Measurements from ENCODE around the gene GZF1. TPM values are rescaled to one million over a fixed set of nuclear protein-coding genes. Genes with fewer than 3 reads are reported as not detected.

The GZF1 gene
- total RNA-seq, 1 donor from 2014 or later = 16.3 TPM

DNA sequence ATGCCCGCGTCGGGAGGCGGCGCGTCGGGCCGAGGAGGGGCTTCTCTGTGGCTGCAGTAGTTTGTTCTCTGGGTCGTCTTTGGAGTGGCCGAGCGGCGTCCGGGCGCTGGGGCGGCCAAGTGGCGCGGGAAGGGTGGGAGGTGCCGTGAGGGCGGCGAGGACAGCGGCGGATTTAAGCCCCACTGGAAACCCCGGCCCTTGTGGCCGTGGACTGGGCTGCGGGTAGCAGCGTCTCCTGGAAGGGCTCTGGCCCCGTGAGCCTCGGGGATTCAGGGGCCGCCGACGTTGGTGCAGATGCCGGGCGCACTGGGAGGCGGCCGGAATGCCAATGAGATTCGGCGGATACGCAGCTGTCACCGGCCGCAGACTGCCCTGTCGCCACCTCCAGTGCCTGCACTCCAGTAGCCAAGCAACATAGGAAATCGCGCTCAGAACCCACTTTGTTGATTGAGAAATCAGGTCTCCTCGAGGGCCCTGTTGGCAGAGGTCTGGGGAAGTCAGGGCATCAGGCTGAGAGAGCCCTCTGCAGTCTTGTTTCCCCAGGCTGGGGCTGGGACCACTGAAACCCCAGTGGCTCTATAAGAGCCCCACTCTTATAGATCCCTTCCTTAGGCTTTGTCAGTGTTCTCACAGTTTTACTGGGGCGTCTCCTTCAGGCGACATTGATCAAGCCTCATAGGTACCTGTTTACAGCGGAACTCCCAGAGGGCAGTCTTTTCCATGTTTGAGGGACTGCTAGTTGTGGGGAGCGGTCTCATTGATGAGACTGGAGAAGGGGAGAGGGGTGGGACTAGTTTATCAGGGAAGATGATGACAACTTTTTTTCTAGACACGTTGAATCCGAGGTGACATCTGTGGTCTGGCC, 642 bp downstream of the GZF1 start:
- Histone ChIP-seq H3K9me3 (ENCODE audit: insufficient read depth, low read depth, low read length) (no peaks in the 10 kb centered on the region), H3K4me2 (ENCODE audit: low read length) (peak overlapping the region; percentile 97), H4K20me1 (ENCODE audit: insufficient read depth, low read length) (peaks cover 51% of the 10 kb centered on the region), H3K4me1 (ENCODE audit: insufficient read depth, low read length) (peaks cover 31% of the 10 kb centered on the region), H3K4me3 (ENCODE audit: insufficient read depth, low read depth, low read length) (peak overlapping the region; percentile 75), H3K9ac (ENCODE audit: low read length) (peak overlapping the region; percentile 91), H3K27me3 (ENCODE audit: insufficient read depth, low read length) (no peaks in the 10 kb centered on the region), H2AFZ (ENCODE audit: low read depth, low read length) (no peak overlapping the region), H3K36me3 (ENCODE audit: insufficient read depth, low read length) (peaks cover 9% of the 10 kb centered on the region), H3K79me2 (ENCODE audit: insufficient read depth, low read length) (peaks cover 54% of the 10 kb centered on the region), H3K27ac (ENCODE audit: low read depth, low read length) (peak overlapping the region; percentile 80)
- DNase-seq (ENCODE audit: low read depth) (peak; percentile 17), FAIRE-seq (no peak)
- H3K4me1 Mint-ChIP-seq (ENCODE audit: low read depth, unreplicated experiment) = peaks cover 30% of the 10 kb centered on the region
- no peaks in the 10 kb centered on the region for H3K9me3 Mint-ChIP-seq (ENCODE audit: unreplicated experiment)
- peak overlapping the region; percentile 87 for H3K27ac Mint-ChIP-seq (ENCODE audit: unreplicated experiment)
- H3K27me3 Mint-ChIP-seq (ENCODE audit: low read depth, unreplicated experiment) = no peaks in the 10 kb centered on the region
- peak overlapping the region; percentile 95 for H3K4me3 Mint-ChIP-seq (ENCODE audit: unreplicated experiment)
- H3K36me3 Mint-ChIP-seq (ENCODE audit: low read depth, unreplicated experiment) = peaks cover 6% of the 10 kb centered on the region
- TF ChIP-seq, protein P1, sequence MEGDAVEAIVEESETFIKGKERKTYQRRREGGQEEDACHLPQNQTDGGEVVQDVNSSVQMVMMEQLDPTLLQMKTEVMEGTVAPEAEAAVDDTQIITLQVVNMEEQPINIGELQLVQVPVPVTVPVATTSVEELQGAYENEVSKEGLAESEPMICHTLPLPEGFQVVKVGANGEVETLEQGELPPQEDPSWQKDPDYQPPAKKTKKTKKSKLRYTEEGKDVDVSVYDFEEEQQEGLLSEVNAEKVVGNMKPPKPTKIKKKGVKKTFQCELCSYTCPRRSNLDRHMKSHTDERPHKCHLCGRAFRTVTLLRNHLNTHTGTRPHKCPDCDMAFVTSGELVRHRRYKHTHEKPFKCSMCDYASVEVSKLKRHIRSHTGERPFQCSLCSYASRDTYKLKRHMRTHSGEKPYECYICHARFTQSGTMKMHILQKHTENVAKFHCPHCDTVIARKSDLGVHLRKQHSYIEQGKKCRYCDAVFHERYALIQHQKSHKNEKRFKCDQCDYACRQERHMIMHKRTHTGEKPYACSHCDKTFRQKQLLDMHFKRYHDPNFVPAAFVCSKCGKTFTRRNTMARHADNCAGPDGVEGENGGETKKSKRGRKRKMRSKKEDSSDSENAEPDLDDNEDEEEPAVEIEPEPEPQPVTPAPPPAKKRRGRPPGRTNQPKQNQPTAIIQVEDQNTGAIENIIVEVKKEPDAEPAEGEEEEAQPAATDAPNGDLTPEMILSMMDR (IDR thresholded peaks at IDR 0.05; ENCODE audit: insufficient read depth, low read depth, low read length) = no peak
- TF ChIP-seq EZH2 (IDR thresholded peaks at IDR 0.05; ENCODE audit: insufficient read depth, low read length) = no peak

DNA sequence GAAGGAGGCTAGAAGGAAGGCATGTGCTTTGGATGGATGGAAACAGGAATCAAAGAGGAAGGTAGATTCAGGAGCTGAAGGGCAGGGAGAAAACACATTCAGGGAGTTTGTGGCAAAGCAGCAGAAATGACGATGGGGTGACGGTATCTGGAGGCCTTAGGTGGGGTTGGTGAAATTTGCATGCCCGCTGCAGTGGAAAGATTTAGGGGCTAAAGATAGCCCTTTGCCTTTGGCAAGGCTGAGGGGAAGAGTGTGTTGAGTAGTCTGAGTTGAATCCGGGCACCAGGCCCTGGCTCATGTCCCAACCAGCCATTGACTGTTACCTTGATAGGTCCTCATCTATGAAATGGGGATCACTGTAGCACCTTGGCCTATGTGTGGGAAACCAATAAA, 1.3 kb downstream of the GZF1 start:
- H2AFZ ChIP-seq (ENCODE audit: low read depth, low read length) = no peak overlapping the region
- Mint-ChIP-seq H3K27me3 (ENCODE audit: low read depth, unreplicated experiment) (no peaks in the 10 kb centered on the region), H3K27ac (ENCODE audit: unreplicated experiment) (peak overlapping the region; percentile 87), H3K9me3 (ENCODE audit: unreplicated experiment) (no peaks in the 10 kb centered on the region), H3K4me3 (ENCODE audit: unreplicated experiment) (peak overlapping the region; percentile 95), H3K36me3 (ENCODE audit: low read depth, unreplicated experiment) (peaks cover 6% of the 10 kb centered on the region), H3K4me1 (ENCODE audit: low read depth, unreplicated experiment) (peaks cover 36% of the 10 kb centered on the region)
- TF ChIP-seq EZH2 (IDR thresholded peaks at IDR 0.05; ENCODE audit: insufficient read depth, low read length) = no peak
- TF ChIP-seq, protein P1 (IDR thresholded peaks at IDR 0.05; ENCODE audit: insufficient read depth, low read depth, low read length) = no peak
- DNase-seq (ENCODE audit: low read depth) = no peak
- no peaks in the 10 kb centered on the region for H3K9me3 ChIP-seq (ENCODE audit: insufficient read depth, low read depth, low read length)
- no peaks in the 10 kb centered on the region for H3K27me3 ChIP-seq (ENCODE audit: insufficient read depth, low read length)
- H3K4me2 ChIP-seq (ENCODE audit: low read length) = peak overlapping the region; percentile 97
- FAIRE-seq = no peak
- peak overlapping the region; percentile 91 for H3K9ac ChIP-seq (ENCODE audit: low read length)
- peak overlapping the region; percentile 80 for H3K27ac ChIP-seq (ENCODE audit: low read depth, low read length)
- peak overlapping the region; percentile 75 for H3K4me3 ChIP-seq (ENCODE audit: insufficient read depth, low read depth, low read length)
- peaks cover 60% of the 10 kb centered on the region for H3K79me2 ChIP-seq (ENCODE audit: insufficient read depth, low read length)
- peaks cover 57% of the 10 kb centered on the region for H4K20me1 ChIP-seq (ENCODE audit: insufficient read depth, low read length)
- H3K4me1 ChIP-seq (ENCODE audit: insufficient read depth, low read length) = peaks cover 34% of the 10 kb centered on the region
- peaks cover 9% of the 10 kb centered on the region for H3K36me3 ChIP-seq (ENCODE audit: insufficient read depth, low read length)

All from astrocyte (in vitro differentiated cells and primary cell).